Thoracic aorta (tissue), 2 donors: ENCODE data around the gene NAALADL2. TPM values are rescaled to one million over a fixed set of nuclear protein-coding genes. Genes with fewer than 3 reads are reported as not detected.

Experiments
- ATAC-seq: fragments of 150-250 bp; one replicate; pipeline ENCODE4 v1.8.0; 2017; ENCODE audit warnings: low read depth; ENCODE audit not compliant: insufficient number of reproducible peaks, low FRiP score
- DNase-seq: peaks from one replicate; pipeline ENCODE4 v3.0.0-alpha.2; 2020; ENCODE audit warnings: low spot score
- H3K27ac ChIP-seq, 2 donors: fragments of 200-600 bp; sonication (generic); 1 replicate in 1 of 2; 2 replicates in 1 of 2; pipeline ENCODE4 v1.5.1; 2016; ENCODE audit warnings: mild to moderate bottlenecking in 2 of 2, moderate library complexity in 2 of 2
- H3K27me3 ChIP-seq: fragments of 200-600 bp; sonication (generic); replicated peaks from 2 replicates; pipeline ENCODE4 v1.6.0; 2016; ENCODE audit warnings: mild to moderate bottlenecking; ENCODE audit not compliant: insufficient read depth
- H3K36me3 ChIP-seq: fragments of 200-600 bp; sonication (generic); one replicate; pipeline ENCODE4 v1.5.1; 2016
- H3K4me1 ChIP-seq, 2 donors: fragments of 200-600 bp; sonication (generic); 1 replicate in 1 of 2; 2 replicates in 1 of 2; pipeline versions ENCODE4 v1.5.1 to v1.6.0; 2016; ENCODE audit warnings: low read depth in 2 of 2, mild to moderate bottlenecking in 1 of 2; ENCODE audit not compliant: control insufficient read depth in 1 of 2
- H3K4me3 ChIP-seq: fragments of 200-600 bp; sonication (generic); 2 replicates; pipeline ENCODE4 v1.5.1; 2016; ENCODE audit warnings: mild to moderate bottlenecking
- H3K9me3 ChIP-seq: fragments of 200-600 bp; sonication (generic); 2 replicates; pipeline ENCODE4 v1.5.1; 2016
- total RNA-seq, 2 donors: library from RNA; depleted of rRNA; stranded (reverse); fragments of >200 nt; gene quantifications; one replicate each; pipeline versions ENCODE4 v1.1.0 to v1.2.3, GENCODE V29; 2016
- TF ChIP-seq, protein P1 (sequence below): fragments of 200-600 bp; sonication (generic); IDR thresholded peaks from one replicate; pipeline ENCODE4 v1.5.1; 2019; ENCODE audit warnings: antibody characterized with exemption

Gene NAALADL2
- total RNA-seq, 2 donors from 2014 or later, result 12.9 to 21.0 TPM

- DNase-seq, result no peak
- peak overlapping the region; percentile 54 to 73 for H3K27ac ChIP-seq
- H3K4me3 ChIP-seq, result no peak overlapping the region
- no peaks in the 10 kb centered on the region for H3K9me3 ChIP-seq
- H3K27me3 ChIP-seq, result no peaks in the 10 kb centered on the region
- ATAC-seq, result peak; percentile 62
- TF ChIP-seq, protein P1, sequence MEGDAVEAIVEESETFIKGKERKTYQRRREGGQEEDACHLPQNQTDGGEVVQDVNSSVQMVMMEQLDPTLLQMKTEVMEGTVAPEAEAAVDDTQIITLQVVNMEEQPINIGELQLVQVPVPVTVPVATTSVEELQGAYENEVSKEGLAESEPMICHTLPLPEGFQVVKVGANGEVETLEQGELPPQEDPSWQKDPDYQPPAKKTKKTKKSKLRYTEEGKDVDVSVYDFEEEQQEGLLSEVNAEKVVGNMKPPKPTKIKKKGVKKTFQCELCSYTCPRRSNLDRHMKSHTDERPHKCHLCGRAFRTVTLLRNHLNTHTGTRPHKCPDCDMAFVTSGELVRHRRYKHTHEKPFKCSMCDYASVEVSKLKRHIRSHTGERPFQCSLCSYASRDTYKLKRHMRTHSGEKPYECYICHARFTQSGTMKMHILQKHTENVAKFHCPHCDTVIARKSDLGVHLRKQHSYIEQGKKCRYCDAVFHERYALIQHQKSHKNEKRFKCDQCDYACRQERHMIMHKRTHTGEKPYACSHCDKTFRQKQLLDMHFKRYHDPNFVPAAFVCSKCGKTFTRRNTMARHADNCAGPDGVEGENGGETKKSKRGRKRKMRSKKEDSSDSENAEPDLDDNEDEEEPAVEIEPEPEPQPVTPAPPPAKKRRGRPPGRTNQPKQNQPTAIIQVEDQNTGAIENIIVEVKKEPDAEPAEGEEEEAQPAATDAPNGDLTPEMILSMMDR, result no peak
- H3K4me1 ChIP-seq, result peaks cover 15 to 21% of the 10 kb centered on the region in 2 donors
- no peaks in the 10 kb centered on the region for H3K36me3 ChIP-seq
Observed at GRCh38 chr3:174821477-174821876, 37.7 kb upstream of the NAALADL2 start.

DNA sequence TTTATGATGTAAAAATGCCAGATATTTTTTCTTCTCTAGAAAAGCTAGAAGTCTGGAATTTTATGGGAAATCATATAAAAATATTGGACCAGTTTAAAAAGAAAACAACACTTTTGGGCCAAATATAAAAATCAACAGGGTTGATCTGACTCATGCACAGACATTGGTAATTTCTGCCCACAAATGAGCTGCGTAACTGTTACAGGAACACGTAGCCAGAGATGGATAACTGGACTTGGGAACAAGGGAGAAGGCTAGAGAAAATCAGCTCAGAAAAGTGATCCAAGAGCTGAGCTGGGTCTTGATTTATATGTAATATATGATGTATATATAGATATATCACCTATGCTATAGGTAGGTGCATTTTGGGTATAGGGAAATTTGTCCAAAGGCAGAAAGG is 36.8 kb upstream of the NAALADL2 start:
- H3K36me3 ChIP-seq, result no peaks in the 10 kb centered on the region
- ATAC-seq, result no peak
- peaks cover 16 to 21% of the 10 kb centered on the region in 2 donors for H3K4me1 ChIP-seq
- H3K27me3 ChIP-seq, result no peaks in the 10 kb centered on the region
- TF ChIP-seq, protein P1, result no peak
- peak overlapping the region; percentile 36 for H3K4me3 ChIP-seq
- H3K9me3 ChIP-seq, result no peaks in the 10 kb centered on the region
- peak overlapping the region; percentile 54 to 73 for H3K27ac ChIP-seq
- no peak for DNase-seq

DNA sequence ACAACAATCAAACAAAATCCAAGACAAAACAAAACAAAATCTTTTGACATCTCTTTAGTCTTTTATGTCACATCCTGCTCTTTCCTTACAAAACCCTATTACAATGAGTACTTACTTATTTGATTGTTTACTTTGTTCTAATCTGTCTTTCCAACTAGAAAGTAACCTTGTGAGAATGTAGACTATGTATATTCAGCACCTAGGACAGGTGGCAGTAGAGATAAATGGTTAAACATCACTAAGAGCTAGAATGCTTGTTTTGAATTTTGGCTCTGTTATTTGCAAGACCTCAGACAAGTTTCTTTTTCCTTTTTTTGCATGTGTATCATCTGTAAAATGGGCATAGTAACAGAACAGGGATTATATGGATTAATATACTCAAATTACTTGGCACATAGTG is 33.1 kb upstream of the NAALADL2 start:
- DNase-seq (no peak), ATAC-seq (no peak)
- TF ChIP-seq, protein P1, result no peak
- H3K4me3 ChIP-seq, result no peak overlapping the region
- H3K36me3 ChIP-seq, result no peaks in the 10 kb centered on the region
- no peaks in the 10 kb centered on the region for H3K27me3 ChIP-seq
- no peaks in the 10 kb centered on the region for H3K9me3 ChIP-seq
- H3K4me1 ChIP-seq, result peaks cover 13 to 18% of the 10 kb centered on the region in 2 donors
- no peak overlapping the region for H3K27ac ChIP-seq

GRCh38 chr3:174844746-174845145 is 14.4 kb upstream of the NAALADL2 start:
- no peaks in the 10 kb centered on the region for H3K9me3 ChIP-seq
- no peak for DNase-seq
- H3K27ac ChIP-seq, result no peak overlapping the region
- no peak for ATAC-seq
- no peaks in the 10 kb centered on the region for H3K36me3 ChIP-seq
- TF ChIP-seq, protein P1, result no peak
- peaks cover 16% of the 10 kb centered on the region in 2 donors for H3K4me1 ChIP-seq
- H3K27me3 ChIP-seq, result no peaks in the 10 kb centered on the region
- no peak overlapping the region for H3K4me3 ChIP-seq

DNA sequence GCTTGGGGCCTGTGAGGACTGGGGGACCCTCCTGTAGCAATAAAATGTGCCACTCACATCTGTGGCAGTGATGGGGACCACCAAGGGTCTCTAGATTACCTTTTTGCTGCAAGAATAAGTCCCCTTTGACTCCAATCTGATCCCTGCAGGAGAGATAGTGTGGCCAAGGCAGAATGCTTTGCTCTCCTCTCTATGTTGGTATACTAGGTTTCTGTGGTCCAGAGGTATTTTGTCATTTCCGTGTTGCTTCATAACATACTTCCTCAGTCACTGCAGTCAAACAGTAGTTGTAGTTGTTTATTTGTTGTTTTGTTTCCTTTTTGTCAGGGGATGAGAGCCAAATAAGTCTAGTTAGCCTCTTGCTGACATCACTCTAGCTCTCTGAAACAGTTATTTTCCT is 13.1 kb upstream of the NAALADL2 start:
- ATAC-seq (no peak), DNase-seq (no peak)
- no peaks in the 10 kb centered on the region for H3K27me3 ChIP-seq
- peaks cover 7 to 8% of the 10 kb centered on the region in 2 donors for H3K4me1 ChIP-seq
- H3K4me3 ChIP-seq, result no peak overlapping the region
- peaks cover 3% of the 10 kb centered on the region for H3K9me3 ChIP-seq
- H3K27ac ChIP-seq, result no peak overlapping the region
- TF ChIP-seq, protein P1, result no peak
- H3K36me3 ChIP-seq, result no peaks in the 10 kb centered on the region
